ENCODE results near the gene ZW10.

The ZW10 gene

DNA sequence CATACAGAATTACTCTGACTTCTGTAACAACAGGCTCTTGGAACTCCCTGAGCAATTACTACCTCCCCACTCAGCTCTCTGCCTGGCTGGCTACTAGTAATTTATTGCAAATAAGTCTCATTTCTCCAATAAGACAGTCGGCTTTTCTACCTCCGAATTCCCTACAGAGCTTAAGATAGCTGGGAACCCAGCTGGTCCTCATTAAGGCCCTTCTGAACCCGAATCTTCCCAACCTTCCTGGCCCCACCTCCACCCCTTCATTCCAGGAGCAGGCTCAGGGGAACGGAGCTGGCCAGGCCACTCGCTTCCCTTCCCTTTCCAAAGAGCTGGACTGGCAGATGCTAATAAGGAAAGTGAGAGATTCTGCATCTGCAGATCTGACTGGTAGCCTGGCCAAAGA, 89.0 kb downstream of the ZW10 start:
- Histone ChIP-seq H3K36me3 (ENCODE audit: insufficient read depth, low read length) (no peaks in the 10 kb centered on the region), H3K79me2 (ENCODE audit: control insufficient read depth, insufficient read depth, low read length, unreplicated experiment) (no peaks in the 10 kb centered on the region), H3K4me3 (ENCODE audit: low read depth, low read length) (no peak overlapping the region), H3K27me3 (ENCODE audit: insufficient read depth, low read length) (peaks cover 14% of the 10 kb centered on the region; the same call in 1 of the 2 replicates), H3K4me1 (ENCODE audit: control insufficient read depth, insufficient read depth, low read length, unreplicated experiment) (peaks cover 6% of the 10 kb centered on the region), H3K27ac (ENCODE audit: low read depth, low read length) (no peak overlapping the region), H2AFZ (ENCODE audit: low read length, unreplicated experiment) (no peak overlapping the region)

DNA sequence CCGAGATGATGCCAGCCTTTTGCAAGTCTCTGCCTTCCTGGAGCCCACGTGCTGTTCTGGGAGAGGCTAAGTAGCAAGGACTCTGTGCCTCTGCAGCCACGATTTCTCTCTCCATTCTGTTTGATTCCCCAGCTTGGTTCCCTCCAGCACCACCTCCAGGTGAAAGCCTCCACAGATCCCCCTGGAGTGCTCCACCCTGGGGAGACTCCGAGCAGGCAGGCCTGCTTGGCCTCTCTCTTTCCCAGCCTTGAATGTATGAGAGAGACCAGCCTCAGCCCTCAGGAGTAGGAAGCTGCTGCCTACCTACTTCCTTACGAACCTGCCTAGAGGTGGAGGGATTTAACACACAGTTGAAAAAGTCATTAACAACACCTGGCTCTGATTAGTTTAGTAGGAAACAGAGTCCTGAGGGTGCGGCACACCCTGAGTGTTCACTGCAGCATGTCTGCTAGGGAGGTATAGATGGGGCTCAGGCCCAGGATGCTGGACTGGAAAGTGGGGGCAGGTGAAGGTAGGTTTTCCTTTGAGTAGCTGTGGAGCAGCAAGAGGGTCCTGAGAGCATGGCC, 89.9 kb downstream of the ZW10 start:
- no peaks in the 10 kb centered on the region for H3K36me3 ChIP-seq (ENCODE audit: insufficient read depth, low read length)
- H2AFZ ChIP-seq (ENCODE audit: low read length, unreplicated experiment), result no peak overlapping the region
- H3K27ac ChIP-seq (ENCODE audit: low read depth, low read length), result no peak overlapping the region
- H3K27me3 ChIP-seq (ENCODE audit: insufficient read depth, low read length), result peaks cover 14% of the 10 kb centered on the region; the same call in 1 of the 2 replicates
- no peaks in the 10 kb centered on the region for H3K79me2 ChIP-seq (ENCODE audit: control insufficient read depth, insufficient read depth, low read length, unreplicated experiment)
- H3K4me3 ChIP-seq (ENCODE audit: low read depth, low read length), result no peak overlapping the region
- H3K4me1 ChIP-seq (ENCODE audit: control insufficient read depth, insufficient read depth, low read length, unreplicated experiment), result peaks cover 6% of the 10 kb centered on the region
